HepG2 (cell line): ENCODE data around the gene MTCH1. TPM values are rescaled to one million over a fixed set of nuclear protein-coding genes. Genes with fewer than 3 reads are reported as not detected.

Source experiments
- AGO2 ChIP-seq: fragments of 200-400 bp; formaldehyde crosslinking; optimal IDR thresholded peaks from 2 replicates; pipeline ENCODE3; 2017; ENCODE audit warnings: mild to moderate bottlenecking, low read depth, low read length, moderate library complexity
- BRCA1 ChIP-seq: sonication (generic); formaldehyde crosslinking; IDR thresholded peaks from 2 replicates; pipeline ENCODE4 v1.4.0; 2020; ENCODE audit warnings: missing genetic modification reagents
- CAMTA2 ChIP-seq: sonication (generic); formaldehyde crosslinking; IDR thresholded peaks from 2 replicates; pipeline ENCODE4 v1.4.0; 2020; ENCODE audit warnings: mild to moderate bottlenecking, missing genetic modification reagents, borderline replicate concordance
- GTF3A ChIP-seq: sonication (generic); formaldehyde crosslinking; conservative IDR thresholded peaks from 2 replicates; pipeline ENCODE4 v1.4.0; 2020; ENCODE audit warnings: mild to moderate bottlenecking, missing genetic modification reagents
- HMGA1 ChIP-seq: sonication (generic); formaldehyde crosslinking; conservative IDR thresholded peaks from 2 replicates; pipeline ENCODE4 v1.4.0; 2020; ENCODE audit warnings: missing genetic modification reagents
- NAIF1 ChIP-seq: sonication (generic); formaldehyde crosslinking; IDR thresholded peaks from 2 replicates; pipeline ENCODE4 v1.5.0; 2020; ENCODE audit warnings: mild to moderate bottlenecking, missing genetic modification reagents, borderline replicate concordance
- NFIB ChIP-seq: sonication (generic); formaldehyde crosslinking; IDR thresholded peaks from 2 replicates; pipeline ENCODE4 v1.9.0; 2021; ENCODE audit warnings: missing genetic modification reagents, mild to moderate bottlenecking, borderline replicate concordance
- NFIC ChIP-seq: IDR thresholded peaks from 2 replicates; pipeline ENCODE4 v1.6.1; 2012; ENCODE audit warnings: mild to moderate bottlenecking, low read length, inconsistent platforms
- TARDBP ChIP-seq: sonication (generic); formaldehyde crosslinking; IDR thresholded peaks from 2 replicates; pipeline ENCODE4 v1.8.0; 2022; ENCODE audit warnings: mild to moderate bottlenecking, missing genetic modification reagents
- TP53 ChIP-seq: sonication (generic); formaldehyde crosslinking; conservative IDR thresholded peaks from 2 replicates; pipeline ENCODE4 v1.4.0; 2020; ENCODE audit warnings: missing genetic modification reagents
- ZNF10 ChIP-seq: sonication (generic); formaldehyde crosslinking; IDR thresholded peaks from 2 replicates; pipeline ENCODE4 v1.4.0; 2020; ENCODE audit warnings: mild to moderate bottlenecking, low read depth, missing genetic modification reagents, borderline replicate concordance
- ZNF589 ChIP-seq: sonication (generic); formaldehyde crosslinking; conservative IDR thresholded peaks from 2 replicates; pipeline ENCODE4 v1.8.0; 2022; ENCODE audit warnings: mild to moderate bottlenecking, moderate library complexity, missing genetic modification reagents
- ZNF652 ChIP-seq: IDR thresholded peaks from 2 replicates; pipeline ENCODE4 v1.6.1; 2016; ENCODE audit warnings: low read depth, borderline replicate concordance
- polyA plus RNA-seq, 8 experiments: library from polyadenylated mRNA; depleted of rRNA in 3 of 8; stranded (reverse) in 7 of 8; unstranded in 1 of 8; fragments of >200 nt; fragmentation: Illumina TruSeq in 4 of 8; extraction: Trizol in 4 of 8; gene quantifications; 2 replicates each; pipeline versions ENCODE4 v1.2.1 to v1.2.3, GENCODE V29; 2011 to 2016; ENCODE audit warnings: low read depth in 4 of 8, missing spikeins in 1 of 8, mixed read lengths in 1 of 8; ENCODE audit not compliant: insufficient read depth in 1 of 8
- total RNA-seq, 5 experiments: library from RNA; depleted of rRNA; stranded (reverse); fragments of >200 nt; fragmentation: Illumina TruSeq; extraction: Trizol; gene quantifications; 2 replicates each; pipeline ENCODE4 v1.2.3, GENCODE V29; 2016; ENCODE audit warnings: low read depth in 1 of 5
- TF ChIP-seq, protein P1 (sequence below): sonication (generic); formaldehyde crosslinking; IDR thresholded peaks from 2 replicates; pipeline ENCODE4 v1.4.0; 2020; ENCODE audit warnings: missing genetic modification reagents, borderline replicate concordance
- TF ChIP-seq, protein P2 (sequence below): conservative IDR thresholded peaks from 2 replicates; pipeline ENCODE4 v1.6.1; 2018; ENCODE audit warnings: missing genetic modification reagents
- TF ChIP-seq, protein P3 (sequence below): sonication (generic); formaldehyde crosslinking; IDR thresholded peaks from 2 replicates; pipeline ENCODE4 v1.4.0; 2020; ENCODE audit warnings: missing genetic modification reagents
- TF ChIP-seq, protein P4 (sequence below): sonication (generic); formaldehyde crosslinking; IDR thresholded peaks from 2 replicates; pipeline ENCODE4 v1.4.0; 2020; ENCODE audit warnings: missing genetic modification reagents
- TF ChIP-seq, protein P5 (sequence below): sonication (generic); formaldehyde crosslinking; IDR thresholded peaks from 2 replicates; pipeline ENCODE4 v1.4.0; 2020; ENCODE audit warnings: mild to moderate bottlenecking, missing genetic modification reagents

MTCH1 gene
- total and polyA plus RNA-seq, 2 of the 13 experiments (the other 11 are each of a cell fraction or from before 2014, with no cell fraction given) = 86.2 to 144 TPM

DNA sequence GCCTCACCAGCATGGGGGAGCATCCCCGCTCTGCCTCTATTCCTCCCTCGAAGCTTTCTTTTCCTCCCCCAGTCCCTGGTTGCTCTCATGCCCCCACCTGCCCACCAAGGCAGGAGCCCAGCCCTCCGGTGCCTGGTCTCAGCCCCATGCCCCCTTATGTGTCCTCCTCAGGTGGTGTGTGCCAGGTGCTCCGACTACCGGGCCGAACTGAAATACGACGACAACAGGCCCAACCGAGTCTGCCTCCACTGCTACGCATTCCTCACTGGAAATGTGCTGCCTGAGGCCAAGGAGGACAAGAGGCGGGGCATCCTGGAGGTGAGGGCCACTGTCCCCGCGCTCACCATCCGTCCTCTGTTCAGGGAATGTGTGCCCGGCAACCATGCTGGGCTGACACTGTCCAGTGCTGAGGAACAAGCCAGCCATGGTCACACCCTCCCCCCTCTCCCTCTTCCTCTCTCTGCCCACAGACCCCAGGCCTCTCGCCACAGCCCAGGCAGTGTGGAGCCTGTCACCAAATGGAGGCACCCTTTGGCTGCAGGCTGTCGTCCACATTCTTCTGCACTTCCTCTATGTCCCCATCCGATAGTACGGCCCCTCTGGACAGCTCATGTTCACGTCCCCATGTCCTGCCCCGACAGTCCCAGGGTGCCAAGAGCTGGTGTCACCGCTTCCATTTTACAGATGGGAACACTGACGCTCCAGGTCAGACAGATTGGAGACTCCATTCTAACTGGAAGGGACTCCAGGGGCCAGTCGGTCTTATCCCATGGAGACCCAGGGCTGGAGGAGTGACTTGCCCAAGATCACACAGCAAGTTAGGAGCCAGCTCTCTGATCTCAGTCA, 39.8 kb upstream of the MTCH1 start (continued):
- TF ChIP-seq, protein P1, sequence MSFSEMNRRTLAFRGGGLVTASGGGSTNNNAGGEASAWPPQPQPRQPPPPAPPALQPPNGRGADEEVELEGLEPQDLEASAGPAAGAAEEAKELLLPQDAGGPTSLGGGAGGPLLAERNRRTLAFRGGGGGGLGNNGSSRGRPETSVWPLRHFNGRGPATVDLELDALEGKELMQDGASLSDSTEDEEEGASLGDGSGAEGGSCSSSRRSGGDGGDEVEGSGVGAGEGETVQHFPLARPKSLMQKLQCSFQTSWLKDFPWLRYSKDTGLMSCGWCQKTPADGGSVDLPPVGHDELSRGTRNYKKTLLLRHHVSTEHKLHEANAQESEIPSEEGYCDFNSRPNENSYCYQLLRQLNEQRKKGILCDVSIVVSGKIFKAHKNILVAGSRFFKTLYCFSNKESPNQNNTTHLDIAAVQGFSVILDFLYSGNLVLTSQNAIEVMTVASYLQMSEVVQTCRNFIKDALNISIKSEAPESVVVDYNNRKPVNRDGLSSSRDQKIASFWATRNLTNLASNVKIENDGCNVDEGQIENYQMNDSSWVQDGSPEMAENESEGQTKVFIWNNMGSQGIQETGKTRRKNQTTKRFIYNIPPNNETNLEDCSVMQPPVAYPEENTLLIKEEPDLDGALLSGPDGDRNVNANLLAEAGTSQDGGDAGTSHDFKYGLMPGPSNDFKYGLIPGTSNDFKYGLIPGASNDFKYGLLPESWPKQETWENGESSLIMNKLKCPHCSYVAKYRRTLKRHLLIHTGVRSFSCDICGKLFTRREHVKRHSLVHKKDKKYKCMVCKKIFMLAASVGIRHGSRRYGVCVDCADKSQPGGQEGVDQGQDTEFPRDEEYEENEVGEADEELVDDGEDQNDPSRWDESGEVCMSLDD (CRISPR knock-in tag) = no peak
- TF ChIP-seq GTF3A (CRISPR knock-in tag) (no peak), BRCA1 (no peak), NAIF1 (no peak), NFIB (CRISPR knock-in tag) (no peak), HMGA1 (no peak), CAMTA2 (no peak), ZNF589 (no peak), TP53 (CRISPR knock-in tag) (no peak), NFIC (no peak), AGO2 (no peak), TARDBP (no peak), ZNF10 (no peak), ZNF652 (CRISPR knock-in tag) (no peak)
- TF ChIP-seq, protein P2, sequence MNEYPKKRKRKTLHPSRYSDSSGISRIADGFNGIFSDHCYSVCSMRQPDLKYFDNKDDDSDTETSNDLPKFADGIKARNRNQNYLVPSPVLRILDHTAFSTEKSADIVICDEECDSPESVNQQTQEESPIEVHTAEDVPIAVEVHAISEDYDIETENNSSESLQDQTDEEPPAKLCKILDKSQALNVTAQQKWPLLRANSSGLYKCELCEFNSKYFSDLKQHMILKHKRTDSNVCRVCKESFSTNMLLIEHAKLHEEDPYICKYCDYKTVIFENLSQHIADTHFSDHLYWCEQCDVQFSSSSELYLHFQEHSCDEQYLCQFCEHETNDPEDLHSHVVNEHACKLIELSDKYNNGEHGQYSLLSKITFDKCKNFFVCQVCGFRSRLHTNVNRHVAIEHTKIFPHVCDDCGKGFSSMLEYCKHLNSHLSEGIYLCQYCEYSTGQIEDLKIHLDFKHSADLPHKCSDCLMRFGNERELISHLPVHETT (CRISPR knock-in tag) = no peak
- TF ChIP-seq, protein P3, sequence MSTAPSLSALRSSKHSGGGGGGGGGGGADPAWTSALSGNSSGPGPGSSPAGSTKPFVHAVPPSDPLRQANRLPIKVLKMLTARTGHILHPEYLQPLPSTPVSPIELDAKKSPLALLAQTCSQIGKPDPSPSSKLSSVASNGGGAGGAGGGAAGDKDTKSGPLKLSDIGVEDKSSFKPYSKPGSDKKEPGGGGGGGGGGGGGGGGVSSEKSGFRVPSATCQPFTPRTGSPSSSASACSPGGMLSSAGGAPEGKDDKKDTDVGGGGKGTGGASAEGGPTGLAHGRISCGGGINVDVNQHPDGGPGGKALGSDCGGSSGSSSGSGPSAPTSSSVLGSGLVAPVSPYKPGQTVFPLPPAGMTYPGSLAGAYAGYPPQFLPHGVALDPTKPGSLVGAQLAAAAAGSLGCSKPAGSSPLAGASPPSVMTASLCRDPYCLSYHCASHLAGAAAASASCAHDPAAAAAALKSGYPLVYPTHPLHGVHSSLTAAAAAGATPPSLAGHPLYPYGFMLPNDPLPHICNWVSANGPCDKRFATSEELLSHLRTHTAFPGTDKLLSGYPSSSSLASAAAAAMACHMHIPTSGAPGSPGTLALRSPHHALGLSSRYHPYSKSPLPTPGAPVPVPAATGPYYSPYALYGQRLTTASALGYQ (CRISPR knock-in tag) = no peak
- TF ChIP-seq, protein P4, sequence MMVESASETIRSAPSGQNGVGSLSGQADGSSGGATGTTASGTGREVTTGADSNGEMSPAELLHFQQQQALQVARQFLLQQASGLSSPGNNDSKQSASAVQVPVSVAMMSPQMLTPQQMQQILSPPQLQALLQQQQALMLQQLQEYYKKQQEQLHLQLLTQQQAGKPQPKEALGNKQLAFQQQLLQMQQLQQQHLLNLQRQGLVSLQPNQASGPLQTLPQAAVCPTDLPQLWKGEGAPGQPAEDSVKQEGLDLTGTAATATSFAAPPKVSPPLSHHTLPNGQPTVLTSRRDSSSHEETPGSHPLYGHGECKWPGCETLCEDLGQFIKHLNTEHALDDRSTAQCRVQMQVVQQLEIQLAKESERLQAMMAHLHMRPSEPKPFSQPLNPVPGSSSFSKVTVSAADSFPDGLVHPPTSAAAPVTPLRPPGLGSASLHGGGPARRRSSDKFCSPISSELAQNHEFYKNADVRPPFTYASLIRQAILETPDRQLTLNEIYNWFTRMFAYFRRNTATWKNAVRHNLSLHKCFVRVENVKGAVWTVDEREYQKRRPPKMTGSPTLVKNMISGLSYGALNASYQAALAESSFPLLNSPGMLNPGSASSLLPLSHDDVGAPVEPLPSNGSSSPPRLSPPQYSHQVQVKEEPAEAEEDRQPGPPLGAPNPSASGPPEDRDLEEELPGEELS = no peak
- TF ChIP-seq, protein P5, sequence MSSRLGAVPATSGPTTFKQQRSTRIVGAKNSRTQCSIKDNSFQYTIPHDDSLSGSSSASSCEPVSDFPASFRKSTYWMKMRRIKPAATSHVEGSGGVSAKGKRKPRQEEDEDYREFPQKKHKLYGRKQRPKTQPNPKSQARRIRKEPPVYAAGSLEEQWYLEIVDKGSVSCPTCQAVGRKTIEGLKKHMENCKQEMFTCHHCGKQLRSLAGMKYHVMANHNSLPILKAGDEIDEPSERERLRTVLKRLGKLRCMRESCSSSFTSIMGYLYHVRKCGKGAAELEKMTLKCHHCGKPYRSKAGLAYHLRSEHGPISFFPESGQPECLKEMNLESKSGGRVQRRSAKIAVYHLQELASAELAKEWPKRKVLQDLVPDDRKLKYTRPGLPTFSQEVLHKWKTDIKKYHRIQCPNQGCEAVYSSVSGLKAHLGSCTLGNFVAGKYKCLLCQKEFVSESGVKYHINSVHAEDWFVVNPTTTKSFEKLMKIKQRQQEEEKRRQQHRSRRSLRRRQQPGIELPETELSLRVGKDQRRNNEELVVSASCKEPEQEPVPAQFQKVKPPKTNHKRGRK (CRISPR knock-in tag) = no peak
